Measurements from ENCODE around the gene LPCAT4. TPM values are rescaled to one million over a fixed set of nuclear protein-coding genes. Genes with fewer than 3 reads are reported as not detected.
A peak's percentile ranks its signal among the peaks of the same experiment; 100 is the strongest.

The LPCAT4 gene
- total and polyA plus RNA-seq, 9 of the 15 experiments (the other 6 are each of a cell fraction or from before 2014, with no cell fraction given), result 7.3 to 34.3 (median 14.4) TPM

GRCh38 chr15:34341381-34342212, 25.4 kb downstream of the LPCAT4 start:
- peak overlapping the region; percentile 97; the same call in 2 of the 3 replicates for H3K27ac ChIP-seq (ENCODE audit: extremely low read depth, low read depth, low read length)
- H3K36me3 ChIP-seq (ENCODE audit: control insufficient read depth, insufficient read depth, low read length), result peaks cover 31% of the 10 kb centered on the region
- peak overlapping the region; percentile 94 to 96; a peak in 3 of 4 replicates for H3K9ac ChIP-seq (ENCODE audit: insufficient read depth in 1 of 2, low read depth in 2 of 2, low read length in 2 of 2)
- peak; percentile 15 for FAIRE-seq
- CTCF ChIA-PET (ENCODE audit: low intra/inter-chr PET ratio), result no interaction called here
- ATAC-seq, result no peak
- in situ Hi-C loops (cut with MboI), result no loop called here
- H3K9me1 ChIP-seq (ENCODE audit: control insufficient read depth, insufficient read depth, low read length), result no peaks in the 10 kb centered on the region
- no peaks in the 10 kb centered on the region for H3K27me3 ChIP-seq (ENCODE audit: control insufficient read depth in 2 of 2, insufficient read depth in 2 of 2, low read length in 2 of 2)
- peak overlapping the region; percentile 77 for H3K4me3 ChIP-seq
- peak overlapping the region; percentile 98 for H3K4me2 ChIP-seq (ENCODE audit: insufficient read depth, low read length)
- no peak overlapping the region for H2AFZ ChIP-seq (ENCODE audit: low read depth, low read length)
- POLR2A ChIA-PET, result interaction anchor here (0.6 to 0.9 kb wide), 2 partner anchors 13 kb away, joined by 3 to 4 read pairs; no protein-coding TSS in a partner anchor
- H4K20me1 ChIP-seq (replicated peaks; ENCODE audit: control insufficient read depth, insufficient read depth, low read length), result no peaks in the 10 kb centered on the region
- 41% methylated on average over 15 of the region's 15 CpGs for WGBS (ENCODE audit: insufficient coverage, low coverage, missing lambda C conversion rate)
- peaks cover 30% of the 10 kb centered on the region for H3K79me2 ChIP-seq (ENCODE audit: control insufficient read depth, insufficient read depth, low read length)
- BruUV-seq (replicated peaks), result TSS peak; percentile 70
- peaks cover 14 to 20% of the 10 kb centered on the region in 2 experiments for H3K4me1 ChIP-seq (replicated peaks in 1 of 2; ENCODE audit: control insufficient read depth in 2 of 2, insufficient read depth in 2 of 2, low read length in 2 of 2)
- peaks cover 4% of the 10 kb centered on the region for H3K9me3 ChIP-seq (replicated peaks; ENCODE audit: control insufficient read depth, insufficient read depth, low read depth, low read length)
- DNase-seq (ENCODE audit: extremely low read depth in 1 of 4, low spot score in 3 of 4), result peak in 2 of 4 experiments; percentile 2 to 38
- intact Hi-C loops (cut with micrococcal nuclease), result no loop called here
- TF ChIP-seq PBX2 (CRISPR knock-in tag; IDR thresholded peaks at IDR 0.05; ENCODE audit: low read depth) (no peak), PBX2 (tag; conservative IDR thresholded peaks at IDR 0.05; ENCODE audit: low read depth) (0 out of 2 replicates have a peak, but pooled peaks have one; percentile 6), ZNF830 (CRISPR knock-in tag; IDR thresholded peaks at IDR 0.05) (no peak), CUX1 (CRISPR knock-in tag; IDR thresholded peaks at IDR 0.05) (0 out of 2 replicates have a peak, but pooled peaks have one; percentile 53), CEBPG (CRISPR knock-in tag; IDR thresholded peaks at IDR 0.05) (peak; percentile 28; the same call in 1 of the 2 replicates), CEBPG (tag; conservative IDR thresholded peaks at IDR 0.05 in 1 of 2, IDR thresholded peaks at IDR 0.05 in 1 of 2) (no peak)

All from K562 (cell line).